Renal cortical epithelial cell (primary cell): Measurements from ENCODE around the gene ANAPC16. TPM values are rescaled to one million over a fixed set of nuclear protein-coding genes. Genes with fewer than 3 reads are reported as not detected.
A peak's percentile ranks its signal among the peaks of the same experiment; 100 is the strongest.
"Not testable (repeated sequence)": the region's sequence is repeated elsewhere in the genome, so short reads cannot be mapped to it uniquely, and the experiment has no call there.

Experiments
- DNase-seq: peaks from one replicate; pipeline ENCODE4 v3.0.0-alpha.2; 2011; ENCODE audit warnings: low read depth
- total RNA-seq: library from RNA; depleted of rRNA; stranded (reverse); fragments of >200 nt; gene quantifications from 2 replicates; pipeline ENCODE4 v1.2.3, GENCODE V29; 2014

The ANAPC16 gene
- total RNA-seq, 1 donor from 2014 or later: 86.9 TPM

GRCh38 chr10:72243822-72244437 lies 28.1 kb downstream of the ANAPC16 start:
- DNase-seq: peak; percentile 90

DNA sequence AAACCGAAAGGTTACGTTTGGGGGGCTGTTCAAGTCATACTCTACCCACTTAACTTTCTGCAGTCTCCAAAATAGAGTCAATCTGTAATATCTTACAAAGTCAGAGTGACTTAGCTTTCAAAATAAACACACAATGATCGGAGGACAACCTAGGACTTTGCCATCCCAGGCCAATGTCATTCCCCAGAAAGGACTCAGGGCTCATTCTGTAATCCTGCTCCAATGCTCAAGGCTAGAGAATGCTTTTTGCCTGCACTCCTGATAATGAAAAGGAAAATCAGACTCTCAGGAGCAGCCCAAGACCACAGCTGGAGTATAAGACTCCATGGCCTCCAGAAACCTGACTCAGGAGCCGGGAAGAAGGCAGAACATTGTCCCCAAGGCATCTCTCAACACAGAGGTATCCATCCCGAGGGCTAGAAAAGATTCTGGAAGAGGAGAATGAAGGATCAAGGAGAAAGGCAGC lies 28.8 kb downstream of the ANAPC16 start:
- no peak for DNase-seq

DNA sequence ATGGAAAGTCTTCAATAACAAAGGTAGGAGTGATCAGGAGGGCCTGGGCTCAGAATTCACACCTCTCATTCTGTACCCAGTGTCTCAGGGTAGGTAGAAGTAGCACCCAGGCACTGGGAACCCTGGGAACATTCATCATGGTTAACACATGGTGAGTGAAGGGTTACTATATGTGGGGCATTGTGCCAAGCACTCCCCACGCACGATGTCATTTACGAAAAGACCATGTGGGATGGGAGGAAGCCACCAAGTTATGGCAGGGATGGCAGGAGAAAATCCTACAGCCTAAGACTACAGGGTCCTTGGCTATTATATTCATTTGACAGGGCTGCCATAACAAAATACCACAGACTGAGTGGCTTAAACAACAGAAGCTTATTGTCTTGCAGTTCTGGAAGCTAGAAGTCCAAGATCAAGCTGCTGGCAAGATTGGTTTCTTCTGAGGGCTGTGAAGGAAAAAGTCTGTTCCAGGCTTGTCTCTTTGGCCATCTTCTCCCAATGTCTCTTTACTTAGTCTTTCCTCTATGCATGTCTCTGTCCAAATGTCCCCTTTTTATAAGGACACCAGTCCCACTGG lies 30.2 kb downstream of the ANAPC16 start:
- DNase-seq: no peak

GRCh38 chr10:72248468-72249151 lies 32.8 kb downstream of the ANAPC16 start:
- DNase-seq: peak; percentile 86

- DNase-seq: not testable (repeated sequence)
These were observed 33.5 kb downstream of the ANAPC16 start for GRCh38 chr10:72249176-72249862.

DNA sequence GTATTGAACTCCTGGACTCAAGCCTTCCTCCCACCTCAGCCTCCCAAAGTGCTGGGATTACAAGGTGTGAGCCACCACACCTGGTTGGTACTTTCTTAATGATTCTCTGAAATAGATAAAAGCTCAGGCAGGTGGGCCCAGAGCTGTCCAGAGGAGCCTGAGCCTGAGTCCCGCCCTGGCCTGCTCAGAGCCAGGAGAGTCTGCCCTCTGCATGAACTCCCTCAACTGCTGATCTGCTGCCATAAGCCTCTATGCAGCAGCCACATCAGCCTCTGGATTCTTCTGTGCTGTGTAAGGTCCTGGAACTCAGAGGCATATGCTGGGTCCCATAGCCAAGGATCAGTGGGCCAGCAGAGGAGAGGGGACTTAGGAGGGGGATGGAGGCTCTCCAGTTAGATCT lies 34.9 kb downstream of the ANAPC16 start:
- DNase-seq: peak; percentile 52

- DNase-seq: no peak
These were observed 35.8 kb downstream of the ANAPC16 start for GRCh38 chr10:72251635-72252034.

GRCh38 chr10:72252972-72253371 lies 37.2 kb downstream of the ANAPC16 start:
- no peak for DNase-seq

- DNase-seq: no peak
These were observed 37.8 kb downstream of the ANAPC16 start for GRCh38 chr10:72253578-72253977.

- DNase-seq: peak; percentile 77
These were observed 39.2 kb downstream of the ANAPC16 start for GRCh38 chr10:72254813-72255568.

DNA sequence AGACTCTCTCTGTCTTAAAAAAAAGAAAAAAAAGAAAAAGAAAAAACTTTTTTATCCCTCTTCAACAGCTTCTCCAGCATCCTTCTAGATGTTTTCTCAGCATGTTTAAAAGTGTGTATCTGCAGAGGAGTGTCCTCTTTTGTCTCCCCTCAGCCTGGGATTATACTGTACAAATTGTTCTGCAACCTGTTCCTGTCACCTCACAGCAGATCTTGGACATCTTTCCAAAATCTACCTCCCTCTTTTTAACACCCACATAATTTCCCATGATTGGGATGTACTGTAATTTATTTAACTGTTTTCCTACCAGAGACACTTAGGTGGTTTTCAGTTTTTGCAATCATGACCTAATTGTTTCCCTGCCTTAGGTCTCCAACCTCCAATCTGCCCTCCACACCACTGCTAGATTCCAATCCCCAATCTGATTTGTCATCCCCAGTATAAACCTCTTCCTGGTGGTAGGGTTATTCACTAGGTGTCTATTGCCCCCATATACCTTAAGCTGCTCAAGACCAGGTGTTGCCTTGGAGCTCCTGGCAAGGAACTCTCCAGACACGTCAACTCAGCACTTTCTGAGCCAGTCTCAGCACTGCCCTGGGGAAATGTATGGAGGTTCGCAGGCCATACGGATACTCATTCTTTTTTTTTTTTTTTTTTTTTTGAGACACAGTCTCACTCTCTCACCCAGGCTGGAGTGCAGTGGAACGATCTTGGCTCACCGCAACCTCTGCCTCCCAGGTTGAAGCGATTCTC lies 40.3 kb downstream of the ANAPC16 start:
- no peak for DNase-seq

DNA sequence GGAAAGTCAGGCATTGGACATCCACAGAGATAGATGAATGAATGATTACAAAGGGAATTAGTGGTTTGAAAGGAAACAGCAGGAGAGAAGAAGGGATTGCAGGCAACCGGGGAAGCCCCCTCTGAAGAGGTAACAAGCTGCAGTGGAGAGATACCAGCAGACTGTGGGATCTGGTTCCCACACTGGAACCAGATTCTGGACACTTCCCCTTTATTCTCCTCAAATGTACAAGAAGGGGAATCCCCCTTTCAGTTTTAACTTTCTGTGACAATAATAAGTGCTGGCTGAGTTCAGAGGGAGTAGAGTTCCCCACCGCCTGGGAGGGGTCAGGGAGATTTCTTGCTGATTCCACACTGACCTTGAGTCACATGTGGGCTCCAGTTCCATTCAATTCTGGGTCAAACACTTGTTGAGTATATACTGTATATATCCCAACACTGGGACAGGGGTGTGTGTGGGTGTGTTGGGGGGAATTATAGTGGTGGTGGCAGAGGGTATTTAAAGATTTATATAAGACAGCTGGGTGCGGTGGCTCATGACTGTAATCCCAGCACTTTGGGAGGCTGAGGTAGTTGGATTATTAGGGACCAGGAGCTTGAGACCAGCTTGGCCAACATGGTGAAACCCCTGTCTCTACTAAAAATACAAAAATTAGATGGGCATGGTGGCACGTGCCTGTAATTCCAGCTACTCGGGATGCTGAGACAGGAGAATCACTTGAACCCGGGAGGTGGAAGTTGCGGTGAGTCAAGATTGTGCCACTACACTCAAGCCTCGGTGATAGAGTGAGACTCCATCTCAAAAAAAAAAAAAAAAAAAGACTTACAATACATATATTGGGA lies 41.5 kb downstream of the ANAPC16 start:
- no peak for DNase-seq

DNA sequence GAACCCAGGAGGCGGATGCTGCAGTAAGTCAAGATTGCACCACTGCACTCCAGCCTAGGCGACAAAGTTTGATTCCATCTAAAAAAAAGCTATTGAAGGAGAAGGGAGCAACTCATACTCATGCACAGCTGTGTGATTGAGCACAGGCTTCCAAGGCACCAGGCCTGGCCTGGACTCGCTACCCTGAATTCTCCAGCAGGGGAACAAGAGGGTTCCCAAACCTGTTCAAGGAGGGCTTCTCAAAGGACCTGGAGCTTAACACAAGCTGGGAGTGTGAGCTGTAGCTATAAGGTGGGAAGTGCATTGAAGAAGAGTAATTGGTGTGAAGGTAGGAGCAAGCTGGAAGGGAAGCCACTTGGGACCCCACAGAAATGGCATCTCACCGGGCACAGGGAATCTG lies 42.8 kb downstream of the ANAPC16 start:
- no peak for DNase-seq

- DNase-seq: no peak
These were observed 43.9 kb downstream of the ANAPC16 start for GRCh38 chr10:72259491-72260238.

GRCh38 chr10:72260239-72260975 lies 44.6 kb downstream of the ANAPC16 start:
- DNase-seq: peak; percentile 91

DNA sequence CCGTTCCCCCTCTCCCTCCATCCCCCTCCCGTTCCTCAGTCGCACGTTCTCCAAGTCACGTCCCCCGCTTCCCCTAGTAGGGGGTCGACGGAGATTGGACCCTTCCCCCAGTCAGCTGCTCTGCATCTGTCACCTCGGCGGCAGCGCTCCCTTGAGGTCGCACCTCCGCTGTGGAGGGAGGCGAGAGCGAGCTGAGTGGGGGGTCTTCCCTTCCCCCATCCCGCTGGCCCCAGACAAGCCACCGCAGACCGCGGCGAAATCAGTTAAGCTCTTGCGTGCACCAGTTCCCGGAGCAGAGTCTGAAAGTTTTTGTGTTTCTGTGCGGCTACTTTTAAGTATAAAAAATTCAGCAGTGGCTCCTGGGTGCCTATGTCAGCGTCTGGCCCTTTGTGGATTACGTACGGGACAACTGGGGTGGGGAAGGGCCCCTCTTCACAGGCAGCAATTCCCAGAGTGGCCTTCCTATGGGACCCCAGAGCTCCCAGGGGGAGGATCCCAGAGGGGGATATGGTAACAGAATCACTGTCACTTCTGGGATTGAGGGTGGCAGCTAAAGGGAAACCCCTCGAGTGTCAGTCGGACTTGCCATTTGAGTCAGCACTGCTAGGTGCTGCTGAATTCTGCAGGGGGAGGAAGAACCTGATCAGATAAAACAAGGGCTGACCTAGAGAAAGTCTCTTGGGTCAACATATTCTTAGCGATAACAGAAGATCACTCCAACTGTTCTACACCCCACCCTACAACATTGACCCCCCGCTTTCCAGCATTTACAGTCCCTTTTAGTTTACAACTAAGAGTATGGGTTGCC lies 45.4 kb downstream of the ANAPC16 start:
- DNase-seq: peak; percentile 36

DNA sequence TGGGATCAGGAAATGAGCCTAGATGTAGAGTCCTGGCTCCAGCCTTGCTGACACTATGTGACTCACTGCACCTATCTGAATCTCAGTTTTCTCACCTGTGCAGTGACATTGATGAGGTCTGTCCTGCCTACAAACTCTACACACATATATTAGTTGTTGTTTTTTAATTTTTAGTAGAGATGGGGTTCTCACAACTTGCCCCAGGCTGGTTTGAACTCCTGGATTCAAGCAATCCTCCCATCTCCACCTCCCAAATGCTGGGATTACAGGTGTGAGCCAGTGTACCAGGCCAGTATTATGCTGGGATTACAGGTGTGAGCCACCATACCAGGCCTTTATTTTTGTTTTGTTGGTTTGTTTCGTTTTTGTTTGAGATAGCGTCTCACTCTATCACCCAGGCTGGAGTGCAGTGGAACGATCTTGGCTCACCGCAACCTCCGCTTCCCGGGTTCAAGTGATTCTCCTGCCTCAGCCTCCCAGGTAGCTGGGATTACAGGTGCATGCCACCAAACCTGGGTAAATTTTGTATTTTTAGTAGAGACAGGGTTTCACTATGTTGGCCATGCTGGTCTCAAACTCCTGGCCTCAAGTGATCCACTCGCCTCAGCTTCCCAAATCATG lies 46.1 kb downstream of the ANAPC16 start:
- no peak for DNase-seq
